GM18909 (cell line): ENCODE data around the gene ZIC1.
A peak's percentile ranks its signal among the peaks of the same experiment; 100 is the strongest.

ENCODE experiments used
- ATAC-seq: cut with Tn5 transposase; IDR thresholded peaks from one replicate; pipeline ENCODE4 v1.9.1; 2021; ENCODE audit warnings: mild to moderate bottlenecking; ENCODE audit not compliant: unreplicated experiment, poor library complexity

ZIC1 gene

GRCh38 chr3:147409143-147410115, at the start of gene ZIC1:
ZIC1 (plus strand) TSS chr3:147409365; CDS start chr3:147410113, 748 bp downstream.
- no peak for ATAC-seq

- ATAC-seq = no peak
These were observed 49.1 kb upstream of the ZIC1 start for GRCh38 chr3:147360051-147360439.

DNA sequence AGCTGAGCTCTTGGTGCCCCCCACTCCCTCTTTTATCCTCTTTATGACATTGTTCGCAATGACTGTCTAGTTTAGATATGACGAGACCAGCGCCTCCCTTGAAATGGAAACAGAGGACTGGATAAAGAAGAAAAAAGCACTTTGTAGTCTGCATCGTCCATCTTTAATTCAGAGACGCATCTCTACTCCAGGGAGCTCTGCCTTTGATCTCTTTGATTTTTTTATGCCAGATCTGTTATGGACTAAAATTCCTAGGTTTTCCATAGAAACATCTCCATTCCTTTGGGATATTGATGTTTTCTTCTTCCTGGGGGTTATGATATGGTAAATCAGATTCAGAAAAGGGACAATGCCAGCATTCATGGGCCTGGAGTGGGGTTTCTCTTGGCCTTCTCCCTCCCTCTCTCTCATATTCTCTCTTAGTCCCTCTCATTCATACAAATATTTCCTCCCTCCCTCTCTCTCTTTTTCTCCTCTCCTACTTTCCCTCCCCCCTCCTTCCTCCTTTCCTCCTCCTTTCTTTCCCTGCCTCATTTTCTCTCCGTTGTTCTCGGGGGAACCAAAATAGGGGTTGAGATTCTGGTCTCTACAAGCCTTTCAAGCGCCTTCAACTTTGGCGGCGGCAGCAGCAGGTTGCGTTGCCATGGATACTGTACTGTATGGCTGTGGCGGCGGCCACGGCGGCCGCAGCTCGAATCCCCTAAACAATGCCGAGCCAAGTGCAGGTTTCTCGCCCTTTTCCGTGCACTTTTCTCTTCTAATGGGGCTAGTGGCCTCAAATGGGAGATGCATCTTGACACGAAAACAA, 48.3 kb upstream of the ZIC1 start:
- ATAC-seq = no peak

DNA sequence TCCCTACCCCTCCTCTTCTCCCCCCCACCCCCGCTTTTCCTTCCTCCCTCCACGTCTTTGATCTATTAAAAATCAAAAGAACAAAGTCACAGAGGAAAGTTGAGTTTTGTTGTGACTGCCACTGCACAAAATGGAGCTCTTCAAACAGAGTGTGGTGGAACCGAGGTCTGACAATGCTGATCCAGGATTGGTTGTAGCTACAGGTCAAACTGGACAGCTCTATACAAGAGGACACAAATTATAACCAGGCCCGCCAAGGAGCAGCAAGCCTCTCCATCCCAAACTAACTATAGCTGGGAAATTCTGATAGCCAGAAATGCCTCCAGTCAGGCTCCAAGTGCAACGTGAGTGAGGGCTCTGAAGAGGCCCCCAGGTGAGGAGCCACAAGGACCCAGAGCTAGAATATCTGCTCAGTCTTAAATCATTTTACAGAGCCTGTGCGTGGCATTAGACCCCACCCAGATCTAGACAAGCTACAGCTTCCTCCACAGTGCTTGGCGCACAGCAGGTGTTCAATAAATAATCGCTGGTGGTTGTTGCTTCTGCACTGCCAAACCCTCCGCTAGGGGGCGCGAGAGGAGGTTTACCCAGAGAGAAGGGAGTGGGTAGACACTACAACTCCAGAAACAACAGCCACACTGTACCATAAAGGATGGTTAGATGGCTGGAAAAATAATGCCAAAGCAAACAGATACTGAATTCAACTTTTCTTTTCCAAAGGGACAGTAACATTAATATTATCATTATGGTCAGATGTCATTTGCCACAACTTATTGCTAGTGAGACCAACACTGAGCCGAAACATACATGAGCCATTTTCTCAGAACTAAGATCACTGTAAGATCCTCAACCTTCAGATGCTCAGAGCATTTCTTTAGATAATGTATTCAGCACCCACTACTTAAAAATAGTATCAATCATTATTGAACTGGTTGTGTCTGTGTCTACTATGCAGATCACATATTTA, 47.4 kb upstream of the ZIC1 start:
- peak; percentile 79 for ATAC-seq

GRCh38 chr3:147364771-147365170, 44.4 kb upstream of the ZIC1 start:
- no peak for ATAC-seq

- ATAC-seq = no peak
These were observed 43.7 kb upstream of the ZIC1 start for GRCh38 chr3:147365196-147366115.

GRCh38 chr3:147367676-147368075, 41.5 kb upstream of the ZIC1 start:
- no peak for ATAC-seq

- ATAC-seq = no peak
These were observed 41.0 kb upstream of the ZIC1 start for GRCh38 chr3:147368151-147368550.

DNA sequence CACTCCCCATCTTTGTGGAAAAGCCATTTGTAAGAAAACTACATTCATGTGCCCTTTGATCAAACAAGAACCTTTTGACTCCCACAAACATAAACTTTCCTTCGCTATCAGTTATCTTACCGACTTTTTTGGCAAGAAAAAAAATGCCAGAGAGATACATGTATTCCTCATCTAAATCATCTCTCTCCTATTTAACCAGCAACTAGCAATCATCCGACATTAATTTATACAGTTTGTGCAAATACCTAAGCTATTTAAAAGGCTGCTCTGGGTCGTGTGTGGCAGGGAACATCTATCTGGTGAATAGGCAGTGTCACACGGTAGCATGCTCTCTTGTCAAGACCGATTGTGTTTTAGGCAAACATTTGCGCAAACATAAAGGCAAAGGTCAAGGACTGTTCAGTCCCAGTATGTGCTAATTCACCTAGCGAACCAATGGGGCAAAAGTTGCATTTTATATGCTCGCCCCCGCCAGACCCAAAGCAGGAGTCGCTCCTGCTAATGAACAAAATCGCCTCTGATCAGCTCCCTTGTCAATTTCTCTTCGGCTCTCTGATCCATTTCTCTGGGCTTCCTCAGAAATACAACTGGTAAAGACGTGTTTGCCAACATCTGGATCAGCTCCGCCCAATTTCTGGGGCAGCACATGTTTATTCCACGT, 40.5 kb upstream of the ZIC1 start:
- ATAC-seq = no peak

GRCh38 chr3:147369231-147369630, 39.9 kb upstream of the ZIC1 start:
- ATAC-seq = no peak

DNA sequence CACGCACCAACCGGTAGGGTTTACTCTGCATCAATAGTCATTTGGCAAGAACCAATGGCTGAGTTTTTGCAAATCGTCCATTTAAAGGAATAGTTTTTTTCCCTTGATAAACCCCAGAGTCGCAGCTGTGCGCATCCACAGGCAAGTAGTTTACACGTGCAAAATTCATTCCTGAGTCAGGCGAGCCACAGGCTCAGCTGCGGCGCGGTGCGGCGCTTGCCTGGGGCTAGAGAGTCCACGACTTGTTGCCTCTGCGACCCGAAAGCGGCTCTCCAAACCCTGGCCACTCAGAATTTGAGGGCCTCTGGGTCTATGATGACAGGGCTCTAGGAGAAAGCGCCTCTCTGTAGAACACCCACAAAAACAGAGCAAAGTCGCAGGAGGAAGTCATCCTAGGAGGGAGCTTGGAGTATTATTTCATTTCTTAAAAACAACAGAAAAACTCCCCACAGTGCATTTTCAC, 39.5 kb upstream of the ZIC1 start:
- ATAC-seq = no peak

GRCh38 chr3:147370349-147370748, 38.8 kb upstream of the ZIC1 start:
- ATAC-seq = no peak

DNA sequence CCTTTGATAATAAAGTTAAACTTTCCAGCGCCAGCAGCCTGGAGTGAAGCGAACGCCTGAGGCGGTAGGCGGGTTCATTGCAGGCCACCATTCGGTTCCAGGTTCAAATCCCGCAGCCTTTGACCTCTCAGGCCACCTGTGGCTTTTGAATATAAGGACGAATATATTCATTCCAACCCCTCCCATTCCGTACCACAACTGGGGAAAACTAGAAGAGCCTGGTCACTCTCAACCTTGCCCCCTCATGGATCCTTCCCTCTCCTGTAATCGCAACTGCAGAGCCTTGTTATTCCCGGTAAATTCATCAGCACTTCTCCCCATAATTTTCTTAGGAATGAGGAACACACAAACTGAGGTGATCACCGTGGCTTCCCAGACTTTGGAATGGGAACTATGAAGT, 38.0 kb upstream of the ZIC1 start:
- no peak for ATAC-seq

GRCh38 chr3:147371771-147372340, 37.3 kb upstream of the ZIC1 start:
- no peak for ATAC-seq

DNA sequence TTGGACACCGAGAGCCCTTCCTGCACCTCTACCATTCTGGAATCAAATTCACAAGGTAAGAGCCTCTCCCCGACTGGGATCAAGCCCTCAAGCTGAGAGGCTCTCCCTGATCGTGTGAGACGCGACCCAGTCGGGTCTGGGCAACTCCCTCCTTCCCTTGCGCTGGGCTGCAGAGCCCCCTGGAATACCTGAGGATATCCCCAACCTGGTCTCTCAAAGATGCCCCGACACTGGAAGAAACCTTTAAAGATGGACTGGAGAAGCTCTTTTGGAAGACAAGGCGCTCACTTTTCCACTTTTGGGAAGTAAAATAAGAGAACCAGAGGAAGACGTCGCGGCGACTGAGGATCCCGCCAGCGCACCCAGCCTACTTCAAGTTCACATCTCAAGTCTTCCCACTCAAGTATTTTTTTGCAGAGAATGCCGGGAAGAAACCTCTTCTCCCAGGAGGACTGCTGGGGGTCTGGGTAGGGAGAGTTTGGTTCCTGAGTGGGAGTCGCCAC, 36.6 kb upstream of the ZIC1 start:
- no peak for ATAC-seq

- ATAC-seq = no peak
These were observed 35.9 kb upstream of the ZIC1 start for GRCh38 chr3:147373301-147373700.

DNA sequence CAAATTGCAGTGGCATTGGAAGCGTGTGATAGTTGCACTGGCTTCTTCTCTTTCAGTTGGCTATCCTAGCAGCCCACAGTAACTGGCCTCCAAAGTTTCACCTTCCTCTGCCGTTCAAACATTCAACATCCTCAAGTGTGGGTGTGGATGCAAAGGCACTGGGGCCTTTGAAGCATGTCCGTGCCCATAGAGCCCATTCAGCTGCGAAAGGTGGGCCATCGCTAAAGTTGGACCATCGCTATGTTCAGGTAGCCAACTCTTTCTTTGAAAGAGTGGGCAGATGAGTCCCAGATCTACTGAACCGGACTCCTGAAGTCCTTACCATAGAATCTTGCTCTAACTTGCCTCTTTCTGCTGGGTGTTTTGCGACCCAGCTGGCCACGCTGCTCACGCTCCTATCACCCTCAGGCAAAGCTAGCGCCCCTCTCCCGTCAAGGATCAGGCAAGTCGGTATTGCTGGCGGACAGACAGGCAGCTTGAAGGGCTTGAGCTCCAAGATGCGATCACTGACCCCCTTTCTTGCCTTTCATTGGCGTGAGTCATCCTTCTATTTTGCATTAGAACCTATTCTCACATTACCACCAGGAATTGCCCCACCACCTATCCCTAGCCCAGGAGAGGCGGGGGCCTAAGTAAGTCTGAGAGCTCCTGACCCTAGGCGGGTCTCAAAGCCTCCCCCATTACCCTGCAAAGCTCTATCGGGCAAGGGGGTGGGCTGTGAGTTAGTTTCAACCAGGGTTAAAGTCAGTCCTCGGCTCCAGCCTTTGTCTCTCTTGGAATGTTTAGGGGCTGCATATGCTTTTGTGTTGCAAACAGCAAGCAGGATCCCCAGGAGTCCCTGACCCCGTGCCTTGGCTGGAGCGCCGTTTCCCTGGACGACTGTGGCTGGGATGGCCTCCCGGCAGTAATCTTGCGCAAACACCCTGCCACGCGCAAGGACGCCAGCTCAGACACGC, 31.5 kb upstream of the ZIC1 start:
- ATAC-seq = no peak
